H9 (cell line): ENCODE data around the gene MBP. TPM values are rescaled to one million over a fixed set of nuclear protein-coding genes. Genes with fewer than 3 reads are reported as not detected.

ENCODE experiments used
- DNase-seq: peaks from one replicate; pipeline ENCODE4 v3.0.0-alpha.2; 2017
- H2AFZ ChIP-seq: one replicate; pipeline ENCODE4 v1.6.1; 2013; ENCODE audit warnings: mild to moderate bottlenecking, low read length, control low read depth, moderate library complexity
- H2AK5ac ChIP-seq: 2 replicates; pipeline ENCODE4 v1.6.1; 2013; ENCODE audit warnings: low read length, control low read depth, mixed read lengths; ENCODE audit not compliant: insufficient read length
- H2BK120ac ChIP-seq: one replicate; pipeline ENCODE4 v1.6.1; 2013; ENCODE audit warnings: low read depth, mild to moderate bottlenecking, low read length, control low read depth, inconsistent platforms; ENCODE audit not compliant: poor library complexity, severe bottlenecking
- H2BK12ac ChIP-seq: 2 replicates; pipeline ENCODE4 v1.6.1; 2013; ENCODE audit warnings: low read length, control low read depth, mixed read lengths, low read depth; ENCODE audit not compliant: insufficient read length
- H2BK15ac ChIP-seq: 2 replicates; pipeline ENCODE4 v1.6.1; 2013; ENCODE audit warnings: low read depth, low read length, control low read depth
- H2BK20ac ChIP-seq: one replicate; pipeline ENCODE4 v1.6.1; 2013; ENCODE audit warnings: low read depth, mild to moderate bottlenecking, low read length, control low read depth, inconsistent platforms; ENCODE audit not compliant: poor library complexity, severe bottlenecking
- H2BK5ac ChIP-seq: 2 replicates; pipeline ENCODE4 v1.6.1; 2013; ENCODE audit warnings: low read length, control low read depth, mixed read lengths; ENCODE audit not compliant: insufficient read length
- H3K14ac ChIP-seq: 2 replicates; pipeline ENCODE4 v1.6.1; 2013; ENCODE audit warnings: low read length, control low read depth; ENCODE audit not compliant: insufficient read depth
- H3K18ac ChIP-seq: 2 replicates; pipeline ENCODE4 v1.6.1; 2013; ENCODE audit warnings: low read depth, mild to moderate bottlenecking, mixed read lengths, low read length, control low read depth; ENCODE audit not compliant: insufficient read length
- H3K23ac ChIP-seq: 2 replicates; pipeline ENCODE4 v1.6.1; 2013; ENCODE audit warnings: low read length, control low read depth, mixed read lengths, low read depth; ENCODE audit not compliant: insufficient read length
- H3K23me2 ChIP-seq: 2 replicates; pipeline ENCODE4 v1.6.1; 2013; ENCODE audit warnings: low read depth, mild to moderate bottlenecking, mixed read lengths, low read length, control low read depth; ENCODE audit not compliant: insufficient read length, poor library complexity, severe bottlenecking
- H3K27ac ChIP-seq: 2 replicates; pipeline ENCODE4 v1.5.1; 2013; ENCODE audit warnings: low read length, control low read depth, mixed read lengths, low read depth; ENCODE audit not compliant: insufficient read length
- H3K27me3 ChIP-seq: 2 replicates; pipeline ENCODE4 v1.6.1; 2013; ENCODE audit warnings: low read length, control low read depth, inconsistent platforms; ENCODE audit not compliant: insufficient read depth
- H3K4ac ChIP-seq: 2 replicates; pipeline ENCODE4 v1.6.1; 2013; ENCODE audit warnings: low read depth, mild to moderate bottlenecking, control low read depth, inconsistent platforms, low read length, moderate library complexity
- H3K4me1 ChIP-seq: 2 replicates; pipeline ENCODE4 v1.6.1; 2013; ENCODE audit warnings: low read length, control low read depth, inconsistent platforms; ENCODE audit not compliant: insufficient read depth
- H3K4me2 ChIP-seq: 2 replicates; pipeline ENCODE4 v1.6.1; 2013; ENCODE audit warnings: low read length, control low read depth, mixed read lengths; ENCODE audit not compliant: insufficient read length, insufficient read depth
- H3K56ac ChIP-seq: 2 replicates; pipeline ENCODE4 v1.6.1; 2013; ENCODE audit warnings: low read depth, mild to moderate bottlenecking, mixed read lengths, low read length, control low read depth; ENCODE audit not compliant: insufficient read length
- H3K79me1 ChIP-seq: 2 replicates; pipeline ENCODE4 v1.6.1; 2013; ENCODE audit warnings: low read depth, mild to moderate bottlenecking, moderate library complexity, low read length, control low read depth, inconsistent platforms; ENCODE audit not compliant: insufficient read depth, poor library complexity, severe bottlenecking
- H3K79me2 ChIP-seq: 2 replicates; pipeline ENCODE4 v1.6.1; 2013; ENCODE audit warnings: low read length, control low read depth, inconsistent platforms; ENCODE audit not compliant: insufficient read depth
- H3K9ac ChIP-seq: 2 replicates; pipeline ENCODE4 v1.6.1; 2013; ENCODE audit warnings: low read length, control low read depth, mixed read lengths; ENCODE audit not compliant: insufficient read length; ENCODE audit errors: extremely low read depth
- H3K9me3 ChIP-seq: one replicate; pipeline ENCODE4 v1.6.1; 2013; ENCODE audit warnings: low read depth, low read length, inconsistent platforms; ENCODE audit not compliant: control insufficient read depth
- H3T11ph ChIP-seq: one replicate; pipeline ENCODE4 v1.6.1; 2013; ENCODE audit warnings: mild to moderate bottlenecking, low read length, control low read depth, inconsistent platforms
- H4K20me1 ChIP-seq: one replicate; pipeline ENCODE4 v1.6.1; 2013; ENCODE audit not compliant: control insufficient read depth, insufficient read length, insufficient read depth
- H4K5ac ChIP-seq: 2 replicates; pipeline ENCODE4 v1.6.1; 2013; ENCODE audit warnings: low read depth, mild to moderate bottlenecking, mixed read lengths, low read length, control low read depth; ENCODE audit not compliant: insufficient read length
- H4K8ac ChIP-seq: replicated peaks from 2 replicates; pipeline ENCODE4 v1.6.1; 2013; ENCODE audit warnings: low read length, control low read depth, mixed read lengths, low read depth; ENCODE audit not compliant: insufficient read length
- H4K91ac ChIP-seq: 2 replicates; pipeline ENCODE4 v1.6.1; 2013; ENCODE audit warnings: low read depth, mild to moderate bottlenecking, moderate library complexity, mixed read lengths, low read length, control low read depth; ENCODE audit not compliant: insufficient read length
- H3K27ac Mint-ChIP-seq, 3 experiments: 2 replicates in 2 of 3; 3 replicates in 1 of 3; pipeline ENCODE4 v1.8.0; 2020 to 2021; ENCODE audit warnings: mixed read lengths in 3 of 3, mild to moderate bottlenecking in 1 of 3, moderate library complexity in 1 of 3
- H3K27me3 Mint-ChIP-seq: 2 replicates; pipeline ENCODE4 v1.8.0; 2021; ENCODE audit warnings: low read depth, mild to moderate bottlenecking, moderate library complexity, mixed read lengths
- H3K36me3 Mint-ChIP-seq, 3 experiments: 2 replicates in 2 of 3; 3 replicates in 1 of 3; pipeline ENCODE4 v1.8.0; 2020 to 2021; ENCODE audit warnings: low read depth in 3 of 3, mixed read lengths in 3 of 3; ENCODE audit not compliant: insufficient read depth in 1 of 3
- H3K4me1 Mint-ChIP-seq, 2 experiments: 2 replicates each; pipeline ENCODE4 v1.8.0; 2020; ENCODE audit warnings: mixed read lengths in 2 of 2
- H3K4me3 Mint-ChIP-seq, 2 experiments: 2 replicates in 1 of 2; 3 replicates in 1 of 2; pipeline ENCODE4 v1.8.0; 2020 to 2021; ENCODE audit warnings: mild to moderate bottlenecking in 2 of 2, mixed read lengths in 2 of 2, moderate library complexity in 1 of 2
- H3K9me3 Mint-ChIP-seq, 2 experiments: 2 replicates in 1 of 2; 3 replicates in 1 of 2; pipeline ENCODE4 v1.8.0; 2020; ENCODE audit warnings: mild to moderate bottlenecking in 2 of 2, mixed read lengths in 2 of 2, moderate library complexity in 1 of 2
- CTCF ChIP-seq: fragments of 200-600 bp; sonication (generic); conservative IDR thresholded peaks from 3 replicates; pipeline ENCODE4 v1.8.0; 2021; ENCODE audit warnings: antibody characterized with exemption, mild to moderate bottlenecking
- WGBS: extraction: QIAGEN DNeasy Blood & Tissue Kit; methylation state at CpG from one replicate; pipeline ENCODE4 v1.1.7; 2013; ENCODE audit warnings: missing lambda C conversion rate, low lambda C conversion rate, mixed read lengths; ENCODE audit not compliant: insufficient read length; ENCODE audit errors: extremely low coverage; 5-methylcytosine and 5-hydroxymethylcytosine counted together
- total RNA-seq: library from RNA; stranded (reverse); gene quantifications from 2 replicates; pipeline ENCODE4 v1.2.1, GENCODE V29; 2021

The MBP gene
- total RNA-seq, 1 experiment from 2014 or later, result 8.6 TPM

DNA sequence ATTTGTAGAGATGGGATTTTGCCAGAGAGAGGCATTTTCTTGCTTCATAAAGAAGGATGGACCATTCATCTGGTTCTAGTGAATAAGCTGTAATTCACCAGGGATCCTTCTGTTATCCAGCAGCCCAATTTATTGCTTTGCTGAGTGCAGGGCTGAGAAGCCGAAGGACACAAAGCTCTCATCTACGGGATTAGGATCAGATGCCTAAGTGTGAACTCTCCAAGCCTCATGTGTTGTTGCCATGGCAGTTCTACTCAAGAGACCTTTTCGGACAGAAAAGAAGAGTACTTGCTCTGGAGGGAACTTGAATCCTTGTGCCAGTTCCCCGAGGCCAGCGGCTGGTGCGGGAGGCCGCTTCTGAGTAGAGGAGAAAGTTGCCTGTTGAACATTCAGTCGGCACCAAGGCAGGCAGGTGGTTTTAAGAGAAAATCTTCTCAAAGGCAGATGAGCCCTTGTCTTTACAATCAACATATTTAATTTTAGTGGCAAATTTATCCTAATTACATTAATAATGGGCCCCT is 38.4 kb upstream of the MBP start:
- no peaks in the 10 kb centered on the region for H3K9me3 Mint-ChIP-seq

More for the DNA sequence above, 38.4 kb upstream of the MBP start:
- Histone ChIP-seq H3K23ac (no peak overlapping the region), H2AFZ (no peak overlapping the region), H2BK120ac (no peak overlapping the region), H4K20me1 (no peaks in the 10 kb centered on the region), H3K27ac (no peak overlapping the region), H3K9ac (no peak overlapping the region), H3K4me1 (peaks cover under 1% of the 10 kb centered on the region; the same call in 1 of the 2 replicates), H3K14ac (no peak overlapping the region), H3K79me2 (no peaks in the 10 kb centered on the region), H2BK20ac (no peak overlapping the region), H4K5ac (no peak overlapping the region), H2AK5ac (no peak overlapping the region), H3K9me3 (no peaks in the 10 kb centered on the region), H3T11ph (no peak overlapping the region), H4K91ac (no peak overlapping the region), H3K23me2 (no peaks in the 10 kb centered on the region), H3K56ac (no peak overlapping the region), H3K4me2 (no peak overlapping the region), H2BK5ac (no peak overlapping the region), H3K4ac (no peak overlapping the region), H2BK12ac (no peak overlapping the region), H3K18ac (no peak overlapping the region), H4K8ac (no peak overlapping the region), H3K79me1 (no peaks in the 10 kb centered on the region), H2BK15ac (no peak overlapping the region), H3K27me3 (no peaks in the 10 kb centered on the region)
- H3K27ac Mint-ChIP-seq, result no peak overlapping the region
- no peak for DNase-seq
- no peaks in the 10 kb centered on the region for H3K36me3 Mint-ChIP-seq
- H3K27me3 Mint-ChIP-seq, result peaks cover 2% of the 10 kb centered on the region; the same call in 1 of the 2 replicates
- no peak overlapping the region for H3K4me3 Mint-ChIP-seq
- peaks cover 32 to 33% of the 10 kb centered on the region in 2 experiments for H3K4me1 Mint-ChIP-seq
- no CpG with 5 or more reads among the region's 8 CpGs for WGBS
- no peak for TF ChIP-seq CTCF
